Lower leg skin (tissue), 4 donors: ENCODE data around the gene HOXA1. TPM values are rescaled to one million over a fixed set of nuclear protein-coding genes. Genes with fewer than 3 reads are reported as not detected.

Experiments used
- DNase-seq, 2 donors: peaks; one replicate each; pipeline ENCODE4 v3.0.0-alpha.2; 2019; ENCODE audit warnings: low spot score in 2 of 2
- H3K4me3 ChIP-seq: fragments of 200-600 bp; sonication (generic); 2 replicates; pipeline ENCODE4 v1.5.1; 2017; ENCODE audit warnings: mild to moderate bottlenecking, low read depth; ENCODE audit not compliant: poor library complexity, severe bottlenecking
- POLR2A ChIP-seq, 2 donors: fragments of 450-650 bp; IDR thresholded peaks; one replicate each; pipeline ENCODE4 v1.6.1; 2016 to 2017; ENCODE audit warnings: antibody characterized with exemption in 2 of 2, mild to moderate bottlenecking in 1 of 2, moderate library complexity in 1 of 2
- WGBS, 2 donors: methylation state at CpG; one replicate each; pipeline ENCODE4 v1.1.5; 2018; 5-methylcytosine and 5-hydroxymethylcytosine counted together
- intact Hi-C: fragments of 100-400 bp; cut with DNase I; formaldehyde crosslinking; loops from one replicate; pipeline ENCODE4 v1.15.0; 2023; ENCODE audit warnings: low total_unique reads
- total RNA-seq, 4 donors: library from RNA; depleted of rRNA; stranded (reverse); fragments of >200 nt; gene quantifications; one replicate each; pipeline ENCODE4 v1.1.0, GENCODE V29; 2016
- TF ChIP-seq, protein P1 (sequence below), 3 donors: fragments of 450-650 bp; IDR thresholded peaks; one replicate each; pipeline ENCODE4 v1.5.1; 2016; ENCODE audit warnings: antibody characterized with exemption in 3 of 3, mild to moderate bottlenecking in 3 of 3, moderate library complexity in 2 of 3

The HOXA1 gene
- total RNA-seq, 4 donors from 2014 or later = 0.63 to 3.2 (median 1.9) TPM

DNA sequence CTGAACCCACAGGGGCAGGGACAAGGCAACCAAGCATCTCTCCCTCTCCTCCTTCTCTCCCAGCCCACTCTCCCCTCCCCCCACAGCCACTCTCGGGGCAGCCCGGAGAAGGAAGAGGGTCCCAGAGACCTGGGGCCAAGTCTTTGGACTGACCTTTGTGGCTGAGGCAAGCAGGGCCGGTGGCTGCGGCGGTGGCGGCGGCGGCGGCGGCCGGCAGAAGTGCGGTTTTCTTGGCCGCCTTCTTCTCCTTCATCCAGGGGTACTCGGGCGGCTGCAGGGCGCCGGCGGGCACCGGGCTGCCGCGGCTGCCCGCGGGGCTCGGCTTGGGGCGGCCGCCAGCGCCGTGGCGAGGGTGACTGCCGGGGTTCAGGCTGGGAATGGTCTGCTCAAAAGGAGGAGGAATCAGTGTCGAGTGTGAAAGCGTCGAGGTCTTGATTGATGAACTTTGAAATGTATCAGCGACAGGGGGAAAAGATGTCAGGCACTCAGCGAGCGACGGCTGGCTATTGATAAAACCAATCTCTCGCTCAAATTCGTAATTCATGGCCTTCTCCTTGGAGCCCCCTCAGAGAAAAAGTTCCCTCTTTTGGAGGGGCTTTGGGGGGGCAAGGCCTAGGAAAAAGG is 6.3 kb upstream of the HOXA1 start:
- TF ChIP-seq POLR2A (IDR thresholded peaks at IDR 0.05) = no peak
- TF ChIP-seq, protein P1, sequence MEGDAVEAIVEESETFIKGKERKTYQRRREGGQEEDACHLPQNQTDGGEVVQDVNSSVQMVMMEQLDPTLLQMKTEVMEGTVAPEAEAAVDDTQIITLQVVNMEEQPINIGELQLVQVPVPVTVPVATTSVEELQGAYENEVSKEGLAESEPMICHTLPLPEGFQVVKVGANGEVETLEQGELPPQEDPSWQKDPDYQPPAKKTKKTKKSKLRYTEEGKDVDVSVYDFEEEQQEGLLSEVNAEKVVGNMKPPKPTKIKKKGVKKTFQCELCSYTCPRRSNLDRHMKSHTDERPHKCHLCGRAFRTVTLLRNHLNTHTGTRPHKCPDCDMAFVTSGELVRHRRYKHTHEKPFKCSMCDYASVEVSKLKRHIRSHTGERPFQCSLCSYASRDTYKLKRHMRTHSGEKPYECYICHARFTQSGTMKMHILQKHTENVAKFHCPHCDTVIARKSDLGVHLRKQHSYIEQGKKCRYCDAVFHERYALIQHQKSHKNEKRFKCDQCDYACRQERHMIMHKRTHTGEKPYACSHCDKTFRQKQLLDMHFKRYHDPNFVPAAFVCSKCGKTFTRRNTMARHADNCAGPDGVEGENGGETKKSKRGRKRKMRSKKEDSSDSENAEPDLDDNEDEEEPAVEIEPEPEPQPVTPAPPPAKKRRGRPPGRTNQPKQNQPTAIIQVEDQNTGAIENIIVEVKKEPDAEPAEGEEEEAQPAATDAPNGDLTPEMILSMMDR (IDR thresholded peaks at IDR 0.05) = no peak
- DNase-seq = no peak
- H3K4me3 ChIP-seq = no peak overlapping the region
- intact Hi-C loops = no loop called here
- WGBS, 2 donors = 33 to 39% methylated on average over 38 to 39 of the region's 39 CpGs

DNA sequence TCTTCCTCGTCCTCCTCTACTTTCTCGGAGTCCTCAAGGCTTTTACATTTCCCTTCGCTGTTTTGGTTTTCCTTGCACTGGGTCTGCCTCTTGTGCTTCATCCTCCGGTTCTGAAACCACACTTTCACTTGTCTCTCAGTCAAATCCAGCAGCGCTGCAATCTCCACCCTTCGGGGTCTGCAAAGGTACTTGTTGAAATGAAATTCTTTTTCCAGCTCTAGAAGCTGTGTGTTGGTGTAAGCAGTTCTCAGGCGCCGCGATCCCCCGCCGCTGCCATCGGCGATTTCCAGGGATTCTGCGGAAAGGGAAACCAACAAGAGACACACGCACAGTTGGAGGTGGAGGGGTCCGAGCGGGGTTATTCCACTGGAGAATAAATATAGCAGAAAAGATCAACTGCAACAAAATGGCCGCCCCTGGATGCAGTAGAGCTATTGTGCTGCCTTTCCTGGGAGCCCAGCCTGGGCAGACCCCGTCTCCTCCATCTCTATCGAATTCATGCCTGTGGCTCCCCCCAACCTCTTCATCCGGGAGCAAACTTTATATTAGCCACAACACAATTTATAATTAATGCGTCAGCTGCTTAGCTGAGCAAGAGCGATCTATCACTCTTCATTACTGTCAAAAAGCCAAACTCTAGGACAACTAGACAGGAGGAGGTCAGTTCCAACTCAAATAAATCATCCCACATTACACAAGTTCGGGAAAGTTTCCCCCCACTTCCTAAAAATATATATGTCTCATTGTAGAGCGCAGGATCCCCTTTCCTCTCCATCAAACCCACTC is 5.6 kb upstream of the HOXA1 start:
- intact Hi-C loops = no loop called here
- no peak overlapping the region for H3K4me3 ChIP-seq
- TF ChIP-seq POLR2A (IDR thresholded peaks at IDR 0.05) = no peak
- TF ChIP-seq, protein P1 (IDR thresholded peaks at IDR 0.05) = no peak
- no peak for DNase-seq
- 70 to 74% methylated on average over 25 of the region's 25 CpGs for WGBS, 2 donors

DNA sequence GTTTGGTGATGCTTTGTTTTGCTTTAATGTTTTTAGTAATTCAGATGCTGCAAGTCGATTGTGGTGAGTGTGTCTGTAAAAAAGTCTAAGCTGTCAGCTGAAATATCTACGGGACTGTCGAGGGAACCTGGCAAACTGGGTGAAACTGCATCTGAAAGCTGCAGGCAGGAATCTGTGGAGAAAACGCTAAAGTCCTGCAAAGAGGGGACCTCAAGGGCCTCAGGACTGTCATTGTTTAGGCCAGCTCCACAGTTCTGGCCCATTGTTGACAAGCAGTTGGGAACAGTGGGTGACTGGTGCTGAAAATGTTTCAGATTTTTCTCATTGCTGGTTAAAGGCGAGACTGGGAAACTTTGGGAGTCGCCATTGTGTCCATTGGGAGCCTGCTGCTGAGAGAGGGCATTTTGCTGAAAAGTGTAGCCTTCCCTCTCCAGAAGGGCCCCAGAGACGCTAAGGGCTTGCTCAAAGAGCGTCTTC is 4.9 kb upstream of the HOXA1 start:
- H3K4me3 ChIP-seq = no peak overlapping the region
- no peak for DNase-seq
- intact Hi-C loops = no loop called here
- 78 to 79% methylated on average over 8 of the region's 8 CpGs for WGBS, 2 donors
- no peak for TF ChIP-seq POLR2A (IDR thresholded peaks at IDR 0.05)
- TF ChIP-seq, protein P1 (IDR thresholded peaks at IDR 0.05) = no peak

DNA sequence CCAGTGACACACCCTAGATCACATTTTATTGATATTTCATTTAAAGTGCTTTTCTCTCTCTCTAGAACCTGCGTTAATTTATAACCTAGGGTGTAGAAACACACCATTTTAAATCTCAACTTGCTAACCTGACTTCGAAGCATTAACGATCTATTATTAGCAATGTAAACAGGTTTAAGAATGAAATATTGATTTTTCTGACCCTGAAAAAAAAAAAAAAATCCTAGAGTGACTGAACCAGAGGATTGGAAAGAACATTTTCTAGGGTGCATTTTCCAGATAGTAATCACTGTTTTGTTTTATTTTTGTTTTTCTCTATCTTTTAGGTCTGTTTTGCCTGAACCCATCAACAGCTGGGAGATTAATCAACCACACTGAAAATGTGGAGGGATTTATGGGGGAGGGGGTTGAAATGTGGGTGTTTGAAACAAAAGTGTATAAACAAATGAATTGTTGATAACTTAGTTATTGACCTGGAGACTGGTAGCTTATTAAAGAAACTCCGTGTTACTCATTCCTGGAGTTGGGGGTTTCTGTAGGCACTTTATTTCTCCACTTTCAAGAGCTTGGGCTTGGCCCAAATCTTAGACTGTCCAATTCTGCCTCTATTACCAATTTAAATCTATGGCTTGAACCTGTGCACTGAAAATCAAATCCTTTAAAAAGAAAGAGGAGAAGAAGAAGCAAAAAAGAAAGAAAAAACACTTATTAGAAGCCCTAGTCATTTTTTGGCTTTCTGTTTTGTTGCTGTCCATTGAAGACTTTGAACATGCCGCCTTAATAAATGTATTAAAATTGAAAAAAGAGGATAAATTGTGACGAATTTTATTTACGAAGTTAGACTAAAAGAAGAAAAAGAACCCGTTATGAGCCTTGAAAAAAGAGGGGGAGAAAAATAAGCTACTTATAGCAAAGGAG is 3.9 kb upstream of the HOXA1 start:
- H3K4me3 ChIP-seq = no peak overlapping the region
- no peak for TF ChIP-seq POLR2A (IDR thresholded peaks at IDR 0.05)
- TF ChIP-seq, protein P1 (IDR thresholded peaks at IDR 0.05) = no peak
- WGBS, 2 donors = 75 to 85% methylated on average over 8 of the region's 8 CpGs
- intact Hi-C loops = no loop called here
- no peak for DNase-seq

DNA sequence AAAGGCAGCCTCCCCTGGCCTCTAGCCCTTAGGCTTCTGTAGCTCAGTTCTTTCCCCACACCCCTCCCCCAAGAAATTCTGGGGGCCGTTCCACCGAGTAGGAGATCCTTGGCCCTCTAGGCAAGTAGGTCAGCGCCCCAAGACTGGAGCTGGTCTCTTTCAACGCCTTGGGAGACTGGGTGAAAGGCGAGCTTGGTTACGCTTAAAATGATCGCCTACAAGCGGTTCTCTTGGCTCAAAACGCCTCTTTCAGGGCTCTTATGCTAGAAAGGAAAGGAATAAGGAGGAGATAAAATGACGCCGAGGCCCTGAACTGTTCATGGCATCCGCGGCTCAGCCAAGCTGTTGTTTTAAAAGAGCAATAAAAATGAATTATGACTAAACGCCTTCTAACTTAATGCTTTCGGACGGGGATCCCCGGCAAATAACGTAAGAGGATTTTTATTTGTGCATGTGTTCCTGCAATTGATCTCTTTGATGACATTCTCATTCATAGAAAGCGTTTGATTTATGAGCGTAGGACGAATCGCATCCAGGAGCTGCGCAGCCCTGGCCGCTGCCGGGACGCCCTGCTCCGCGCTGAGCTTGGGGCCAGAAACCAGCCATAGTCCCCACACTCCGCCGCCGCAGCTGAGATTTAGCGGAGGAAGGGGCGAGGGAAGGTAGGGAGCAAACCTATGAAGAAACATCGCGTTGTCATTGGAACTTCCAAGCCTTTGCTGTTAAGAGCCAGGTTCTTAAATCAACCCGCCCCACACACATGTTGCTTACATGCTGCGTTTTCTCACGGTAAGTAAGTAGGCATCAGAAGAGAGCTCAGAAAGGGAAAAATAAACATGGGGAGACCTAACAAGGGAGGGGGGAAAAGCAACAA is 3.0 kb upstream of the HOXA1 start:
- WGBS, 2 donors = 34 to 37% methylated on average over 38 of the region's 38 CpGs
- DNase-seq = no peak
- intact Hi-C loops = no loop called here
- no peak overlapping the region for H3K4me3 ChIP-seq
- TF ChIP-seq, protein P1 (IDR thresholded peaks at IDR 0.05) = no peak
- TF ChIP-seq POLR2A (IDR thresholded peaks at IDR 0.05) = no peak
